Tibial nerve (tissue), 4 donors: Measurements from ENCODE around the gene FARP1. TPM values are rescaled to one million over a fixed set of nuclear protein-coding genes. Genes with fewer than 3 reads are reported as not detected.

Source experiments
- DNase-seq, 2 donors: peaks; one replicate each; pipeline ENCODE4 v3.0.0-alpha.2; 2019; ENCODE audit warnings: low spot score in 2 of 2
- H3K27ac ChIP-seq, 4 donors: fragments of 200-600 bp; sonication (generic) in 3 of 4; one replicate each; pipeline ENCODE4 v1.5.1; 2017 to 2019; ENCODE audit warnings: mild to moderate bottlenecking in 1 of 4
- H3K27me3 ChIP-seq, 2 donors: fragments of 200-600 bp; sonication (generic) in 1 of 2; one replicate each; pipeline versions ENCODE4 v1.5.1 to v1.6.0; 2017 to 2019
- H3K36me3 ChIP-seq, 3 donors: fragments of 200-600 bp; sonication (generic); one replicate each; pipeline ENCODE4 v1.5.1; 2018 to 2019
- H3K4me1 ChIP-seq, 4 donors: fragments of 200-600 bp; sonication (generic) in 3 of 4; one replicate each; pipeline ENCODE4 v1.5.1; 2017 to 2019
- H3K4me3 ChIP-seq, 4 donors: fragments of 200-600 bp; sonication (generic) in 3 of 4; one replicate each; pipeline ENCODE4 v1.5.1; 2017 to 2019; ENCODE audit warnings: mild to moderate bottlenecking in 1 of 4, moderate library complexity in 1 of 4
- H3K9me3 ChIP-seq, 4 donors: fragments of 200-600 bp; sonication (generic) in 3 of 4; one replicate each; pipeline ENCODE4 v1.5.1; 2017 to 2019
- EP300 ChIP-seq, 2 donors: sonication (generic); formaldehyde crosslinking; IDR thresholded peaks; one replicate each; pipeline ENCODE4 v1.6.1; 2017; ENCODE audit warnings: antibody characterized with exemption in 2 of 2, mild to moderate bottlenecking in 1 of 2
- POLR2A ChIP-seq, 2 donors: fragments of 450-650 bp; IDR thresholded peaks; one replicate each; pipeline ENCODE4 v1.6.1; 2017; ENCODE audit warnings: antibody characterized with exemption in 2 of 2, mild to moderate bottlenecking in 2 of 2, moderate library complexity in 2 of 2
- WGBS, 2 donors: methylation state at CpG; one replicate each; pipeline ENCODE4 v1.1.5; 2018; 5-methylcytosine and 5-hydroxymethylcytosine counted together
- total RNA-seq, 4 donors: library from RNA; depleted of rRNA; stranded (reverse); fragments of >200 nt; gene quantifications; one replicate each; pipeline ENCODE4 v1.1.0, GENCODE V29; 2016
- TF ChIP-seq, protein P1 (sequence below), 5 experiments: fragments of 200-600 bp in 3 of 5; fragments of 450-650 bp in 2 of 5; sonication (generic) in 3 of 5; IDR thresholded peaks; one replicate each; pipeline ENCODE4 v1.5.1; 2016 to 2019; ENCODE audit warnings: antibody characterized with exemption in 5 of 5, mild to moderate bottlenecking in 3 of 5, moderate library complexity in 2 of 5

Gene FARP1
- total RNA-seq, 4 donors from 2014 or later = 21.4 to 28.5 (median 24.9) TPM

DNA sequence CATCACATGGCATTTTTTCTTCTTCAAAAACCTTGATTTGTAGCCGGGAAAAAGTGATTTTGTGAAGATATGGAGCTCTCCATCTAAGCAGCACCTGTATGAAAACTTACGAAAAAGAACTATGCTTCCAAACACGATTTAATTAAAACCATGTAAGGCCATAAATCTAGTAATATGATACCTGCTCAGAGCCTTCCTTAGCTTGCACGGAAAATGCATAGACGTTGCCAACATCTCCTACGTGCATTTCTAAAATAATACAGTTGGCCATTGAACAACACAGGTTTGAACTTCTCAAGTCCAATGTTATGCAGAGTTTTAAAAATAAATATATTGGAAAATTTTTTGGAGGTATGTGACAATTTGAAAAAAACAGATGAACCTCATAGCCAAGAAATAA, 93.3 kb downstream of the FARP1 start:
- 81 to 85% methylated on average over 6 of the region's 6 CpGs for WGBS, 2 donors
- DNase-seq = no peak
- no peak overlapping the region for H3K4me3 ChIP-seq
- H3K27me3 ChIP-seq = no peaks in the 10 kb centered on the region
- no peak overlapping the region for H3K27ac ChIP-seq
- H3K36me3 ChIP-seq = no peaks in the 10 kb centered on the region
- TF ChIP-seq EP300 (IDR thresholded peaks at IDR 0.05) (no peak), POLR2A (IDR thresholded peaks at IDR 0.05) (no peak)
- TF ChIP-seq, protein P1, sequence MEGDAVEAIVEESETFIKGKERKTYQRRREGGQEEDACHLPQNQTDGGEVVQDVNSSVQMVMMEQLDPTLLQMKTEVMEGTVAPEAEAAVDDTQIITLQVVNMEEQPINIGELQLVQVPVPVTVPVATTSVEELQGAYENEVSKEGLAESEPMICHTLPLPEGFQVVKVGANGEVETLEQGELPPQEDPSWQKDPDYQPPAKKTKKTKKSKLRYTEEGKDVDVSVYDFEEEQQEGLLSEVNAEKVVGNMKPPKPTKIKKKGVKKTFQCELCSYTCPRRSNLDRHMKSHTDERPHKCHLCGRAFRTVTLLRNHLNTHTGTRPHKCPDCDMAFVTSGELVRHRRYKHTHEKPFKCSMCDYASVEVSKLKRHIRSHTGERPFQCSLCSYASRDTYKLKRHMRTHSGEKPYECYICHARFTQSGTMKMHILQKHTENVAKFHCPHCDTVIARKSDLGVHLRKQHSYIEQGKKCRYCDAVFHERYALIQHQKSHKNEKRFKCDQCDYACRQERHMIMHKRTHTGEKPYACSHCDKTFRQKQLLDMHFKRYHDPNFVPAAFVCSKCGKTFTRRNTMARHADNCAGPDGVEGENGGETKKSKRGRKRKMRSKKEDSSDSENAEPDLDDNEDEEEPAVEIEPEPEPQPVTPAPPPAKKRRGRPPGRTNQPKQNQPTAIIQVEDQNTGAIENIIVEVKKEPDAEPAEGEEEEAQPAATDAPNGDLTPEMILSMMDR (IDR thresholded peaks at IDR 0.05) = no peak
- no peaks in the 10 kb centered on the region for H3K4me1 ChIP-seq
- no peaks in the 10 kb centered on the region for H3K9me3 ChIP-seq

DNA sequence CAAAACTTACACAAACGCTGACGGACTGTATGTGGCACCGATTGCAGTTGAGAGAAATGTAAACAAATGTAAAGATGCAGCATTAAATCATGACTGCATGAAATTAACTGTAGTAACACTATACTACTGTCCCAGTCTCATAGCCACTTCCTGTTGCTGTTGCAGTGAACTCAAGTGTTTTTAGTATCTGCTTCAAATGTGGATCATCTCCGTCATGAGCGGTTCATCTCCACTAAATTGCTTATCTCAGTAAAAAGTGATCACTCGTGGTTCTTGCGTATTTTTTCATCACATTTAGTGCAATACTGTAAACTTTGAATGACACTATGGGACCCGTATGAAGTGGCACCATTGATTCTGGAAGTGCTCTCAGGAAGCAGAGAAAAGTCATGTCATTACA, 94.4 kb downstream of the FARP1 start:
- Histone ChIP-seq H3K4me1 (no peaks in the 10 kb centered on the region), H3K9me3 (no peaks in the 10 kb centered on the region), H3K27me3 (no peaks in the 10 kb centered on the region), H3K4me3 (no peak overlapping the region), H3K36me3 (no peaks in the 10 kb centered on the region), H3K27ac (no peak overlapping the region)
- TF ChIP-seq EP300 (IDR thresholded peaks at IDR 0.05) (no peak), POLR2A (IDR thresholded peaks at IDR 0.05) (no peak)
- TF ChIP-seq, protein P1 (IDR thresholded peaks at IDR 0.05) = no peak
- DNase-seq = no peak
- 83 to 88% methylated on average over 8 of the region's 8 CpGs for WGBS, 2 donors

DNA sequence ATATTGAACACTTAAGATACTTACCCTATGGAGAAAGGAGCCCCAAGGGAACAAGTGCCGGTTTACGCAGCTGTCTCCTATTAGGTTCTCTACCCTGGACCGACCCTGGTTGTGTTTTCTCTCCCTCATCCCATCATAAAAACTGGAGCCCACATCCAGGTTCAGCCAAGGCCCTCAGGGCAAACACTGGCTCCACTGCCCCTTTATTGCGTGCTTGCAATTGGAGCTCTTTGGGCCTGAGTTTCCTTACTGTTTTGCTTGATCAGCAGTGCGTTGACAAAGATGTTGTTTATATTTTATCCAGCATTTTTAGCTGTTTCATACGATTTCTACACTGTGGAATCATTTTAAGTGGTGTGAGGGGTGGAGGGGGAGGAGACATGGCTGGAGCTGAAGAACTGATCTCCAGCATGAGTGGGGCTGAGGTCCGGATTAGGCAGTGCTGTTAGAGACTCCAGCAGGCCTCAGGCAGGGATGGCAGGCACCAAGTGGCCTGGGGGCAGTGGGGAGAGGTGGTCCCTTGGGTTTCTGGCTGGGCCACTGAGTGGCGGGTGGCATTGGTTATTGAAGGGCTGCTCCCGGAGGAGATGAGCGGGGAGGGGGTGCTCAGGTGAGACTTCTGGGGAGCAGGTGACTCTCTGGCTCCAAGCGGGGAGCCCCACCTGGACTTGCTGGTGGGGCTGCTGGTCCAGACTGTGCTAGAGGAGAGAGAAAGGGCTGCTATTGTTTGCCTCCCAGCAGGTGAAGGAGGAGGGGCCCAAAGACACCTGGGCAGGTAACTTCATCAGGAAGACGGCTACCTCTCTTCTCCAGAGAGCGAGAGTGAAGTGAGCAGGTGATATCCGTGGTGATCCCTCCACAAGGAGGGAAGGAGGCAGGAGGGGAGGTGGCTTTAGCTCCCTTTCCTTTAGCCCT, 96.5 kb downstream of the FARP1 start:
- 68 to 80% methylated on average over 13 to 14 of the region's 14 CpGs for WGBS, 2 donors
- Histone ChIP-seq H3K36me3 (no peaks in the 10 kb centered on the region), H3K27me3 (no peaks in the 10 kb centered on the region), H3K4me3 (no peak overlapping the region), H3K27ac (no peak overlapping the region), H3K4me1 (no peaks in the 10 kb centered on the region), H3K9me3 (no peaks in the 10 kb centered on the region)
- TF ChIP-seq, protein P1 (IDR thresholded peaks at IDR 0.05) = no peak
- TF ChIP-seq POLR2A (IDR thresholded peaks at IDR 0.05) = no peak
- no peak for TF ChIP-seq EP300 (IDR thresholded peaks at IDR 0.05)
- DNase-seq = no peak

DNA sequence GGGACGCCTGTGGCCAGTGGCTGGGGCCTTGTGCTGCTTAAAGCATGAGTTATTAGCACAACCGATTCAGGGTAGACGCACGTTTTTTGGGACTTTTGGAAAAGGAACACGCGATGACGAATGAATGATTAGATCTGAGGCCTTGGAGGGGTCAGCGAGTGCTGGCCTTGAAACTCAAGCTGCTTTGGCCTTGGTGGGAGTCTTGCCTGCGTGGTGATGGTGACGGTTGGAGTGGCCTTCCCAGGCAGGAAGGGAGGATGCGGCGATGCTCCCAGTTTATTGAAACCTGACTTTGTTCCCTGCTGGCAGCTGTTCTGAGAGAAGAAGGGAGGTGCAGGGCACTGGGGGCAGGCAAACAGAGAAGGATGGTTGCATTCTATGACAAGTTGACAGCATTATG, 97.2 kb downstream of the FARP1 start:
- Histone ChIP-seq H3K4me1 (no peaks in the 10 kb centered on the region), H3K27me3 (no peaks in the 10 kb centered on the region), H3K4me3 (no peak overlapping the region), H3K27ac (no peak overlapping the region), H3K9me3 (no peaks in the 10 kb centered on the region), H3K36me3 (no peaks in the 10 kb centered on the region)
- no peak for TF ChIP-seq POLR2A (IDR thresholded peaks at IDR 0.05)
- TF ChIP-seq, protein P1 (IDR thresholded peaks at IDR 0.05) = no peak
- no peak for TF ChIP-seq EP300 (IDR thresholded peaks at IDR 0.05)
- no peak for DNase-seq
- WGBS, 2 donors = 95 to 97% methylated on average over 12 of the region's 12 CpGs

DNA sequence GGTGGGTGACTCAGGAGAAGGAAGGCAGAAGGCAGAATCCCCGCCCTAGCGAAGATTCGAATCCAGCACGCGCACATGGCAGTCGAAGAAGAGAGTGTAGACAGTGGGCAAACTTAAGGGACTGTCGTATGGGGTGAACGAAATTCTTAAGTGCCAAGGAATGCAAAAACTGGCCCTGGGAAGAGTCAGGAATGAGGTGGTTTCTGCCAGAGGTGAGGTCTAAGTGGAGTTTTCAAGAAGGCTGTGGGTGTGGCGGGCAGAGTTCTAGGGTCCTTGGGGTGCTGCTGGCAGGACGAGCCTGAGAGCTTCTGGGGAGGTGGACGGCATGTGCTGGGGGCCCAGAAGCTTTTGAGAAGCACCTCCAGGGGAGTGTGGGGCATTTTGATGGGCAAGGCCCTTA, 98.1 kb downstream of the FARP1 start:
- DNase-seq = no peak

More for the DNA sequence above, 98.1 kb downstream of the FARP1 start:
- H3K27me3 ChIP-seq = no peaks in the 10 kb centered on the region
- no peak overlapping the region for H3K4me3 ChIP-seq
- 93 to 95% methylated on average over 11 of the region's 11 CpGs for WGBS, 2 donors
- H3K36me3 ChIP-seq = no peaks in the 10 kb centered on the region
- H3K9me3 ChIP-seq = no peaks in the 10 kb centered on the region
- TF ChIP-seq, protein P1 (IDR thresholded peaks at IDR 0.05) = no peak
- TF ChIP-seq EP300 (IDR thresholded peaks at IDR 0.05) = no peak
- no peak for TF ChIP-seq POLR2A (IDR thresholded peaks at IDR 0.05)
- no peaks in the 10 kb centered on the region for H3K4me1 ChIP-seq
- H3K27ac ChIP-seq = no peak overlapping the region
